NCI-H226 (cell line): ENCODE results near the gene ATF7.
"Not testable (repeated sequence)": the region's sequence is repeated elsewhere in the genome, so short reads cannot be mapped to it uniquely, and the experiment has no call there.

Experiments
- DNase-seq: peaks from one replicate; pipeline ENCODE4 v3.0.0-alpha.2; 2015

Gene ATF7

GRCh38 chr12:53594897-53595615, 31.1 kb downstream of the ATF7 start:
- DNase-seq, result no peak

GRCh38 chr12:53593707-53594106, 32.5 kb downstream of the ATF7 start:
- no peak for DNase-seq

- no peak for DNase-seq
These were observed 33.2 kb downstream of the ATF7 start for GRCh38 chr12:53593031-53593430.

GRCh38 chr12:53592426-53592825, 33.8 kb downstream of the ATF7 start:
- no peak for DNase-seq

- no peak for DNase-seq
These were observed 34.6 kb downstream of the ATF7 start for GRCh38 chr12:53591301-53592206.

GRCh38 chr12:53590652-53591051, 35.5 kb downstream of the ATF7 start:
- no peak for DNase-seq

- no peak for DNase-seq
These were observed 36.3 kb downstream of the ATF7 start for GRCh38 chr12:53589915-53590314.

- DNase-seq, result no peak
These were observed 36.8 kb downstream of the ATF7 start for GRCh38 chr12:53589423-53589822.

GRCh38 chr12:53588123-53588522, 38.1 kb downstream of the ATF7 start:
- no peak for DNase-seq

- peak; percentile 28 for DNase-seq
These were observed 39.4 kb downstream of the ATF7 start for GRCh38 chr12:53586745-53587144.

GRCh38 chr12:53585448-53586125, 40.6 kb downstream of the ATF7 start:
- no peak for DNase-seq

GRCh38 chr12:53579545-53579955, 46.6 kb downstream of the ATF7 start:
- no peak for DNase-seq

- no peak for DNase-seq
These were observed 47.4 kb downstream of the ATF7 start for GRCh38 chr12:53578783-53579182.

GRCh38 chr12:53577941-53578352, 48.2 kb downstream of the ATF7 start:
- DNase-seq, result no peak

- DNase-seq, result peak; percentile 49
These were observed 50.5 kb downstream of the ATF7 start for GRCh38 chr12:53575502-53576249.

- DNase-seq, result no peak
These were observed 53.9 kb downstream of the ATF7 start for GRCh38 chr12:53572134-53572758.

GRCh38 chr12:53571295-53571694, 54.9 kb downstream of the ATF7 start:
- no peak for DNase-seq

- no peak for DNase-seq
These were observed 57.2 kb downstream of the ATF7 start for GRCh38 chr12:53568809-53569557.

- DNase-seq, result no peak
These were observed 58.0 kb downstream of the ATF7 start for GRCh38 chr12:53567961-53568808.

GRCh38 chr12:53565376-53565775, 60.8 kb downstream of the ATF7 start:
- DNase-seq, result not testable (repeated sequence)

GRCh38 chr12:53564941-53565340, 61.2 kb downstream of the ATF7 start:
- DNase-seq, result no peak
